HEK293 (cell line): ENCODE results near the gene MTX1.

Experiments
- MZF1 ChIP-seq: fragments of 450-650 bp; formaldehyde crosslinking; IDR thresholded peaks from 2 replicates; pipeline ENCODE4 v1.5.1; 2017; ENCODE audit warnings: missing biosample characterization, missing genetic modification characterization, borderline replicate concordance
- SP3 ChIP-seq: fragments of 450-650 bp; formaldehyde crosslinking; IDR thresholded peaks from 2 replicates; pipeline ENCODE4 v1.5.1; 2016; ENCODE audit warnings: missing biosample characterization, missing genetic modification characterization
- TSHZ1 ChIP-seq: fragments of 450-650 bp; formaldehyde crosslinking; IDR thresholded peaks from 2 replicates; pipeline ENCODE4 v1.5.1; 2016; ENCODE audit warnings: missing biosample characterization, missing genetic modification characterization, borderline replicate concordance
- YY1 ChIP-seq: fragments of 450-650 bp; formaldehyde crosslinking; IDR thresholded peaks from 2 replicates; pipeline ENCODE4 v1.5.1; 2018; ENCODE audit warnings: missing biosample characterization, missing genetic modification characterization
- ZBTB21 ChIP-seq: fragments of 450-650 bp; formaldehyde crosslinking; IDR thresholded peaks from 2 replicates; pipeline ENCODE4 v1.5.1; 2017; ENCODE audit warnings: missing biosample characterization, missing genetic modification characterization
- ZBTB49 ChIP-seq: fragments of 450-650 bp; formaldehyde crosslinking; IDR thresholded peaks from 2 replicates; pipeline ENCODE4 v1.5.1; 2016; ENCODE audit warnings: missing biosample characterization, missing genetic modification characterization, low read depth
- ZFP69B ChIP-seq: fragments of 450-650 bp; formaldehyde crosslinking; IDR thresholded peaks from 2 replicates; pipeline ENCODE4 v1.5.1; 2016; ENCODE audit warnings: missing biosample characterization, missing genetic modification characterization
- ZNF24 ChIP-seq: fragments of 450-650 bp; formaldehyde crosslinking; IDR thresholded peaks from 2 replicates; pipeline ENCODE4 v1.5.1; 2016; ENCODE audit warnings: missing biosample characterization, missing genetic modification characterization
- ZNF266 ChIP-seq: fragments of 450-650 bp; formaldehyde crosslinking; IDR thresholded peaks from 2 replicates; pipeline ENCODE4 v1.5.1; 2016; ENCODE audit warnings: missing biosample characterization, missing genetic modification characterization, low read depth
- ZNF404 ChIP-seq: fragments of 450-650 bp; formaldehyde crosslinking; IDR thresholded peaks from 2 replicates; pipeline ENCODE4 v1.5.1; 2017; ENCODE audit warnings: missing biosample characterization, missing genetic modification characterization
- ZNF544 ChIP-seq: fragments of 450-650 bp; formaldehyde crosslinking; IDR thresholded peaks from 2 replicates; pipeline ENCODE4 v1.5.0; 2017; ENCODE audit warnings: missing biosample characterization, missing genetic modification characterization
- ZNF600 ChIP-seq: fragments of 450-650 bp; formaldehyde crosslinking; IDR thresholded peaks from 2 replicates; pipeline ENCODE4 v1.5.1; 2016; ENCODE audit warnings: missing biosample characterization, missing genetic modification characterization
- ZNF621 ChIP-seq: fragments of 450-650 bp; formaldehyde crosslinking; IDR thresholded peaks from 2 replicates; pipeline ENCODE4 v1.5.1; 2017; ENCODE audit warnings: missing biosample characterization, missing genetic modification characterization
- ZNF645 ChIP-seq: fragments of 450-650 bp; formaldehyde crosslinking; IDR thresholded peaks from 2 replicates; pipeline ENCODE4; 2016; ENCODE audit warnings: missing biosample characterization, missing genetic modification characterization
- ZNF664 ChIP-seq: fragments of 450-650 bp; formaldehyde crosslinking; IDR thresholded peaks from 2 replicates; pipeline ENCODE4 v1.5.1; 2016; ENCODE audit warnings: missing biosample characterization, missing genetic modification characterization
- ZNF692 ChIP-seq: fragments of 450-650 bp; formaldehyde crosslinking; IDR thresholded peaks from 2 replicates; pipeline ENCODE4 v1.5.1; 2016; ENCODE audit warnings: missing biosample characterization, missing genetic modification characterization
- ZNF747 ChIP-seq: fragments of 450-650 bp; formaldehyde crosslinking; IDR thresholded peaks from 2 replicates; pipeline ENCODE4 v1.5.1; 2016; ENCODE audit warnings: missing biosample characterization, missing genetic modification characterization
- ZNF777 ChIP-seq: fragments of 450-650 bp; formaldehyde crosslinking; IDR thresholded peaks from 2 replicates; pipeline ENCODE4 v1.5.1; 2017; ENCODE audit warnings: missing biosample characterization, missing genetic modification characterization, borderline replicate concordance
- ZNF837 ChIP-seq: fragments of 450-650 bp; formaldehyde crosslinking; IDR thresholded peaks from 2 replicates; pipeline ENCODE4 v1.5.1; 2016; ENCODE audit warnings: missing biosample characterization, missing genetic modification characterization
- ZSCAN23 ChIP-seq: fragments of 450-650 bp; formaldehyde crosslinking; IDR thresholded peaks from 2 replicates; pipeline ENCODE4 v1.5.1; 2016; ENCODE audit warnings: missing biosample characterization, missing genetic modification characterization
- TF ChIP-seq, protein P1 (sequence below): fragments of 450-650 bp; formaldehyde crosslinking; conservative IDR thresholded peaks from 2 replicates; pipeline ENCODE4 v1.5.1; 2016; ENCODE audit warnings: low read depth, missing biosample characterization, missing genetic modification characterization
- TF ChIP-seq, protein P2 (sequence below): fragments of 450-650 bp; formaldehyde crosslinking; IDR thresholded peaks from 2 replicates; pipeline ENCODE4 v1.5.1; 2016; ENCODE audit warnings: missing biosample characterization, missing genetic modification characterization
- TF ChIP-seq, protein P3 (sequence below): fragments of 450-650 bp; formaldehyde crosslinking; IDR thresholded peaks from 2 replicates; pipeline ENCODE4 v1.5.1; 2016; ENCODE audit warnings: missing biosample characterization, missing genetic modification characterization

MTX1 gene

DNA sequence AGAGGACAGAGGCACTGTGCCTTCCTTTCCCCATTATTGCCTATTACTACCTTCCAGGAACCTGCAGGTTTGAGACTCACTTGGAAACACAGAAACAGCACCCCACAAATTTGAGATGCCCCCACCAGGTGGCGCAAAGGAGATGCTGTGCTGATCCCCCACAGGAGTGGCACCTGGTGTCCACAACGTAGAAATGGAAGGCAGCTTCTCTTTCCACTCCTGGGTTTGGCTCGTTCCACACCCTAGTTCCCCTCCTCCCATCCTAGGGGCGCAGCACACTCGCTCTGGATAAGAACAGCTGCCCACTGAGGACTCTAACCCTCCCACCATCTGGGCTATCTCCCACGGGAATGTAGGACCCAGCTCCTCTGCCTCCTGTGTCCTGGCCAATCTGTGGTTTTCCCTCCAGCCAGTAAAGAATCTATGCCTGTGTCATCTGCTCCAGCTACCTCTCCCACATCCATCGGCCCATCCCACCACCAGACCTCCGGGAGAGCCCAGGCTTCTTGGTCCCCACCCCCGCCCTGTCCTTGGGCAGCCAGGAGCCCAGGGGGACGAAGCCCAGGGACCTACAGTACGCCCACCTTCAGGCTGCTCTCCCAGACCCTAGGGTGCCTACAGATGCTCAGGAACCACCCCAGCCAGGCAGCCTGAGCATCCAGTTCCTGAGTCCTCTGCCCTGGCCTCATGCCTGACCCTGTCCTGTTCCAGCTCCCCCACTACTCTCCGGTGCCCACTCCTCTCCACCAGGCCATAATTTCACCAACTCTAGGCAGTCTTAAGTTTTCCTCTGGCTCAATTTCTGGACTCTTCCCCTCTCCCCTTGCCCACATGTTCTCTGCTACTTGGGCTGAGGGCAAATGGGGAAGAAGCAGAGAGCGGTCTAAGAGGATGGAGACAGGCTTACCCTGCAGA, 1.3 kb upstream of the MTX1 start (continued):
- TF ChIP-seq ZNF621 (tag by site-specific recombination), result no peak
- TF ChIP-seq MZF1 (tag by site-specific recombination), result no peak
- TF ChIP-seq ZBTB49 (tag by site-specific recombination), result no peak
- TF ChIP-seq ZNF692 (tag by site-specific recombination), result 0 out of 2 replicates have a peak, but pooled peaks have one; percentile 18
- TF ChIP-seq, protein P1, sequence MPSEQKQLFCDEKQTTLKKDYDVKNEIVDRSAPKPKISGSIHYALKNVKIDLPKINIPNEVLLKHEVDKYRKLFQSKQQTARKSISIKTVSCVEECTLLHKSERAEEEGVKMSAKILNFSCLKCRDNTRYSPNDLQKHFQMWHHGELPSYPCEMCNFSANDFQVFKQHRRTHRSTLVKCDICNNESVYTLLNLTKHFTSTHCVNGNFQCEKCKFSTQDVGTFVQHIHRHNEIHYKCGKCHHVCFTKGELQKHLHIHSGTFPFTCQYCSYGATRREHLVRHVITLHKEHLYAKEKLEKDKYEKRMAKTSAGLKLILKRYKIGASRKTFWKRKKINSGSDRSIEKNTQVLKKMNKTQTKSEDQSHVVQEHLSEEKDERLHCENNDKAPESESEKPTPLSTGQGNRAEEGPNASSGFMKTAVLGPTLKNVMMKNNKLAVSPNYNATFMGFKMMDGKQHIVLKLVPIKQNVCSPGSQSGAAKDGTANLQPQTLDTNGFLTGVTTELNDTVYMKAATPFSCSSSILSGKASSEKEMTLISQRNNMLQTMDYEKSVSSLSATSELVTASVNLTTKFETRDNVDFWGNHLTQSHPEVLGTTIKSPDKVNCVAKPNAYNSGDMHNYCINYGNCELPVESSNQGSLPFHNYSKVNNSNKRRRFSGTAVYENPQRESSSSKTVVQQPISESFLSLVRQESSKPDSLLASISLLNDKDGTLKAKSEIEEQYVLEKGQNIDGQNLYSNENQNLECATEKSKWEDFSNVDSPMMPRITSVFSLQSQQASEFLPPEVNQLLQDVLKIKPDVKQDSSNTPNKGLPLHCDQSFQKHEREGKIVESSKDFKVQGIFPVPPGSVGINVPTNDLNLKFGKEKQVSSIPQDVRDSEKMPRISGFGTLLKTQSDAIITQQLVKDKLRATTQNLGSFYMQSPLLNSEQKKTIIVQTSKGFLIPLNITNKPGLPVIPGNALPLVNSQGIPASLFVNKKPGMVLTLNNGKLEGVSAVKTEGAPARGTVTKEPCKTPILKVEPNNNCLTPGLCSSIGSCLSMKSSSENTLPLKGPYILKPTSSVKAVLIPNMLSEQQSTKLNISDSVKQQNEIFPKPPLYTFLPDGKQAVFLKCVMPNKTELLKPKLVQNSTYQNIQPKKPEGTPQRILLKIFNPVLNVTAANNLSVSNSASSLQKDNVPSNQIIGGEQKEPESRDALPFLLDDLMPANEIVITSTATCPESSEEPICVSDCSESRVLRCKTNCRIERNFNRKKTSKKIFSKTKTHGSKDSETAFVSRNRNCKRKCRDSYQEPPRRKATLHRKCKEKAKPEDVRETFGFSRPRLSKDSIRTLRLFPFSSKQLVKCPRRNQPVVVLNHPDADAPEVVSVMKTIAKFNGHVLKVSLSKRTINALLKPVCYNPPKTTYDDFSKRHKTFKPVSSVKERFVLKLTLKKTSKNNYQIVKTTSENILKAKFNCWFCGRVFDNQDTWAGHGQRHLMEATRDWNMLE (tag by site-specific recombination), result no peak
- TF ChIP-seq ZFP69B (tag by site-specific recombination), result no peak
- TF ChIP-seq ZBTB21, result no peak; the same call in 1 of the 2 replicates
- peak; percentile 94 for TF ChIP-seq ZNF600 (tag by site-specific recombination)
- TF ChIP-seq, protein P2, sequence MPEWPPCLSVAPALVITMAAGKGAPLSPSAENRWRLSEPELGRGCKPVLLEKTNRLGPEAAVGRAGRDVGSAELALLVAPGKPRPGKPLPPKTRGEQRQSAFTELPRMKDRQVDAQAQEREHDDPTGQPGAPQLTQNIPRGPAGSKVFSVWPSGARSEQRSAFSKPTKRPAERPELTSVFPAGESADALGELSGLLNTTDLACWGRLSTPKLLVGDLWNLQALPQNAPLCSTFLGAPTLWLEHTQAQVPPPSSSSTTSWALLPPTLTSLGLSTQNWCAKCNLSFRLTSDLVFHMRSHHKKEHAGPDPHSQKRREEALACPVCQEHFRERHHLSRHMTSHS (tag by site-specific recombination), result no peak
- no peak for TF ChIP-seq ZNF266 (tag by site-specific recombination)
- no peak for TF ChIP-seq ZNF747 (tag by site-specific recombination)
- no peak for TF ChIP-seq ZNF837 (tag by site-specific recombination)
- no peak for TF ChIP-seq ZNF777 (tag by site-specific recombination)
- TF ChIP-seq ZNF544, result no peak
- no peak for TF ChIP-seq ZNF664 (tag by site-specific recombination)
- TF ChIP-seq YY1 (tag by site-specific recombination), result no peak
- TF ChIP-seq, protein P3, sequence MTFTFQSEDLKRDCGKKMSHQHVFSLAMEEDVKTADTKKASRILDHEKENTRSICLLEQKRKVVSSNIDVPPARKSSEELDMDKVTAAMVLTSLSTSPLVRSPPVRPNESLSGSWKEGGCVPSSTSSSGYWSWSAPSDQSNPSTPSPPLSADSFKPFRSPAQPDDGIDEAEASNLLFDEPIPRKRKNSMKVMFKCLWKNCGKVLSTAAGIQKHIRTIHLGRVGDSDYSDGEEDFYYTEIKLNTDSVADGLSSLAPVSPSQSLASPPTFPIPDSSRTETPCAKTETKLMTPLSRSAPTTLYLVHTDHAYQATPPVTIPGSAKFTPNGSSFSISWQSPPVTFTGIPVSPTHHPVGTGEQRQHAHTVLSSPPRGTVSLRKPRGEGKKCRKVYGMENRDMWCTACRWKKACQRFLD, result no peak
- TF ChIP-seq TSHZ1, result no peak
- no peak; the same call in 1 of the 2 replicates for TF ChIP-seq SP3
- no peak for TF ChIP-seq ZNF404 (tag by site-specific recombination)
- TF ChIP-seq ZSCAN23 (tag by site-specific recombination), result no peak
- no peak for TF ChIP-seq ZNF24 (tag by site-specific recombination)
- TF ChIP-seq ZNF645 (tag by site-specific recombination), result no peak
